Astrocyte of the cerebellum (primary cell): ENCODE measurements around the gene TCEAL3.

Experiments
- DNase-seq: peaks from one replicate; pipeline ENCODE4 v3.0.0-alpha.2; 2011; ENCODE audit warnings: low read depth
- H3K4me3 ChIP-seq: 2 replicates; pipeline ENCODE4 v1.5.1; 2011; ENCODE audit warnings: mild to moderate bottlenecking, low read depth, low read length, moderate library complexity
- in situ Hi-C: cut with HindIII; loops from 2 replicates; pipeline ENCODE4 v1.10.0; 2017; ENCODE audit warnings: low sequenced_read_pairs
- TF ChIP-seq, protein P1 (sequence below): IDR thresholded peaks from 2 replicates; pipeline ENCODE4 v1.5.1; 2012; ENCODE audit warnings: low read length, low read depth, moderate library complexity, mild to moderate bottlenecking; ENCODE audit errors: missing control alignments

TCEAL3 gene, protein sequence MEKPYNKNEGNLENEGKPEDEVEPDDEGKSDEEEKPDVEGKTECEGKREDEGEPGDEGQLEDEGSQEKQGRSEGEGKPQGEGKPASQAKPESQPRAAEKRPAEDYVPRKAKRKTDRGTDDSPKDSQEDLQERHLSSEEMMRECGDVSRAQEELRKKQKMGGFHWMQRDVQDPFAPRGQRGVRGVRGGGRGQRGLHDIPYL

GRCh38 chrX:103607364-103608305 lies at the start of gene TCEAL3:
TSS of gene TCEAL3 (plus strand) at chrX:103607963. CDS start at chrX:103609065, 1,102 bp downstream.
- in situ Hi-C loops: no loop called here
- peak within 1 kb of the TSS; percentile 60 for H3K4me3 ChIP-seq
- no peak for DNase-seq
- TF ChIP-seq, protein P1, sequence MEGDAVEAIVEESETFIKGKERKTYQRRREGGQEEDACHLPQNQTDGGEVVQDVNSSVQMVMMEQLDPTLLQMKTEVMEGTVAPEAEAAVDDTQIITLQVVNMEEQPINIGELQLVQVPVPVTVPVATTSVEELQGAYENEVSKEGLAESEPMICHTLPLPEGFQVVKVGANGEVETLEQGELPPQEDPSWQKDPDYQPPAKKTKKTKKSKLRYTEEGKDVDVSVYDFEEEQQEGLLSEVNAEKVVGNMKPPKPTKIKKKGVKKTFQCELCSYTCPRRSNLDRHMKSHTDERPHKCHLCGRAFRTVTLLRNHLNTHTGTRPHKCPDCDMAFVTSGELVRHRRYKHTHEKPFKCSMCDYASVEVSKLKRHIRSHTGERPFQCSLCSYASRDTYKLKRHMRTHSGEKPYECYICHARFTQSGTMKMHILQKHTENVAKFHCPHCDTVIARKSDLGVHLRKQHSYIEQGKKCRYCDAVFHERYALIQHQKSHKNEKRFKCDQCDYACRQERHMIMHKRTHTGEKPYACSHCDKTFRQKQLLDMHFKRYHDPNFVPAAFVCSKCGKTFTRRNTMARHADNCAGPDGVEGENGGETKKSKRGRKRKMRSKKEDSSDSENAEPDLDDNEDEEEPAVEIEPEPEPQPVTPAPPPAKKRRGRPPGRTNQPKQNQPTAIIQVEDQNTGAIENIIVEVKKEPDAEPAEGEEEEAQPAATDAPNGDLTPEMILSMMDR: no peak

DNA sequence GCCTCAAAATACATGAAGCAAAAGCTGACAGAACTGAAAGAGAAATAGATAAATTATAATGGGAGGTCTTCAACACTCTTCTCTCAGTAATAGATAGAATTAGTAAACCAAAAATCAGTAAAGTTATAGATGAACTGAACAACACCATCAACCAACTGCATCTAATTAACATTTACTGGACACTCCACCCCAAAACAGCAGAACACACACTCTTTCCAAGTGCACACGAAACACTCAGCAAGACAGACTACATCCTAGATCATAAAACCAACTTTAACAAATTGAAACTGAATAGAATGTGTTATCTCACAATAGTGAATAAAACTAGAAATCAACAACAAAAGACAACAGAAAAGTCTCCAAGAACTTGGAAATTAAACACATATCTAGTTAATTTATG lies 47.5 kb upstream of the TCEAL3 start:
- DNase-seq: no peak
- in situ Hi-C loops: no loop called here
- no peak overlapping the region for H3K4me3 ChIP-seq
- TF ChIP-seq, protein P1: no peak

DNA sequence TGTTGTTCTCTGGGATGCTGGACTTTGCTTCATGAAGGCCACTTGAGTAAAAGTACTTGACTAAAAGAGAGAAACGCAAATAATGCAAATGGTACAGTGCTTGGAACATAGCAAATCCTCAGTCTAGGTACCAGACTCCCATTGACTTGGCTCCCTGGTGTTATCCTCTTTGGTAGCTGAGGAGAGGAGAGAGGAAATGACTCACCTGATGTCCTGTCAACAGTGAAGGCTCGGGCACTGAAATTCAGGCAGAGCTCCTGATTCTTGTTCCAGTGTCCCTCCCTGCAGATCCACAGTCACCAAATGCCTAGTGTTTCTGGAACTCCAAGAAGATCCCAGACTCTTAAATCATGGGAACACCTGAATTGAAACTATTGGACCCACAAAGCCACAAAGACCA lies 45.0 kb upstream of the TCEAL3 start:
- TF ChIP-seq, protein P1: no peak
- in situ Hi-C loops: no loop called here
- DNase-seq: no peak
- H3K4me3 ChIP-seq: no peak overlapping the region

DNA sequence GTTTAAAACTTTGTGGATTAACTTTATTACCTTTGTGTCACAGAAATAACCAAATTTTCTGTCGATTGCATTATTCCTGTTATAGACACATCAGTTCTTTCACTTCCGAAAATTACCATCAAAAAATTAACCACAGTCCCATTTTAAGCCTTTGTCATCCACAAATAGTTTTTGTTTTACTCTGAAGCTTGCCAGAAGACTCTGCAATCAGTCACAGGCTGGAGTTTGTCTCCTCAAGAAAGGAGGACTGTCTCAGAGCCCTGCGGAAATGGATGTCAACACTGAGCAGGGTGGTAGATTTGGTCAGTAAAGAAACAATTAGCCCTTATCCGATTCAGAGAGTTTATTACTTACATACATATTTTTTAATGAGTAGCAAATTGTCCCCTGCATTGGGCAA lies 42.6 kb upstream of the TCEAL3 start:
- TF ChIP-seq, protein P1: no peak
- in situ Hi-C loops: no loop called here
- DNase-seq: no peak
- no peak overlapping the region for H3K4me3 ChIP-seq

DNA sequence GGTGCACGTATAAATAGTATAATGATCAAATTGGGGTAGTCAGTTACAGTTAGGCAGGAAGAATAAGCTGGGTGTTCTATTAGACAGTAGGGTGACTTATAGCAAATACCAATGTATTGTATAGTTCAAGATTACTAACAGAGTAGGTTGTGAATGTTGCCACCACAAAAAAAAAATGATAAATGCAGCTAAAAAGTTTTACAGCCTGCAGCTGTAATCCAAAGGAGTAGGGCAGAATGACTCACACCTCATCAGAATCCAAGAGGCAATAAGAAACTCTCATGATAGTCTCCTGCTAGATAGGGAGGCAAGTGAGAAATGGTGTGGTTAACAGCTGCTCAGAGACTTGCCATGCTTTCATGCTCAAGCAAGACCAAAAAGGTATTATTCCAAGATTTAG lies 42.0 kb upstream of the TCEAL3 start:
- peak; percentile 11 for DNase-seq
- TF ChIP-seq, protein P1: no peak
- in situ Hi-C loops: no loop called here
- H3K4me3 ChIP-seq: no peak overlapping the region

- DNase-seq: no peak
- in situ Hi-C loops: no loop called here
- TF ChIP-seq, protein P1: no peak
- H3K4me3 ChIP-seq: no peak overlapping the region
These were observed 36.6 kb upstream of the TCEAL3 start for GRCh38 chrX:103571121-103571520.
